HG03095 (cell line): Measurements from ENCODE around the gene TJP2.

Experiments used
- ATAC-seq: cut with Tn5 transposase; IDR thresholded peaks from one replicate; pipeline ENCODE4 v1.9.1; 2021; ENCODE audit warnings: moderate library complexity; ENCODE audit not compliant: unreplicated experiment

The TJP2 gene

GRCh38 chr9:69190086-69190862, 16.2 kb downstream of the TJP2 start:
- peak; percentile 76 for ATAC-seq

- ATAC-seq: no peak
Observed at GRCh38 chr9:69190863-69191181, 16.7 kb downstream of the TJP2 start.

DNA sequence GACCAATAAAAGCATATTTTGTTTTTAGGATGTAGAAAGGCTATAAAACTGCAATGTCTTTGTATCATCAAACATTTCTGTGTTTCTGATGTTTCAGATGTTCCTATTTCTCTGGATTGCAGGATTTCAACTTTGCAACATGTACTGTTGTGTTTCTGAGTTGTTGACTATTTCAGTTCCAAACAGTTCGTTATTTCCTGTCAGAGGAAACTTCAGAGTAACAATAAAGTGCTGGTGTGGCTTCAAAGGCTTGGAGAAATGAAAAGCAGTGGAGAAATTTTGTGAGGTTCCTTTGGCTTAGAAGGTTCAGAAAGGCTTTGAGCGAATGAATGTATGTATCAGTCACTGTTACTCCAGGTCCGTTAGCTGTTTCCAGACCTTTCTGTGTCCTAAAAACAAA, 17.2 kb downstream of the TJP2 start:
- no peak for ATAC-seq

- ATAC-seq: no peak
Observed at GRCh38 chr9:69192214-69192613, 18.1 kb downstream of the TJP2 start.

GRCh38 chr9:69193685-69194032, 19.6 kb downstream of the TJP2 start:
- no peak for ATAC-seq

DNA sequence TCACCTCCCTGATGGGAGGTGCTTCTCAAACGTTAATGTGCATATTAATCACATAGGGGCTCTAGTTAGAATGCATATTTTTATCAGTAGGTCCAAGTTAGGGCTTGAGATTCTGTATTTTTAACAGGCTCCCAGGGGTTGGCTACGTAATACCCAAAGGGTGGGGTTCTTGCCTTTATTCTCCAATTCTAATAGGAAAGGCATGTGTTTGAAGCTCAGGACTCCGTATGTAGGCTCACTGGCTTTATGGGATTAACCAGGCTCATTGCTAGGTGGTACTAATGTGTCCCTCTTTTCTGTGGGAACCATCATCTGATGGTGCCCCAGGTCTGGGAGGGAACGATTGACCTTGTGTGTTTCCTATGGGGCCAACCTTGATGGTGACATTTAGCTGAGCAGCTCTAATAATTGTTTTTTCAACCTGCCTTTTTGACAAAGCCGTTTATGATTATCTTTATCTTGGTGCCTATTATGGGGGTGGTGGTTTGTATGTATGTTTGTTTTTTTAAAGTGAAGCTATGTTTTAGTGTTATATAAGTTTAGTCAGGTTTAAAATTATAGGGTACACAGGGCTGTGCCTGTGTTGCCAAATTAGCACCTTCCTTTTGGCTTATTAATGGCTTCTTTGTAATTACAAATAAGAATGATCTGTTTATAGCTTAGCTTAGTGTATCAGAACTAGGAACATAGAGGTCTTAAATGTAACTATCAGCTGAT, 20.8 kb downstream of the TJP2 start:
- ATAC-seq: no peak

DNA sequence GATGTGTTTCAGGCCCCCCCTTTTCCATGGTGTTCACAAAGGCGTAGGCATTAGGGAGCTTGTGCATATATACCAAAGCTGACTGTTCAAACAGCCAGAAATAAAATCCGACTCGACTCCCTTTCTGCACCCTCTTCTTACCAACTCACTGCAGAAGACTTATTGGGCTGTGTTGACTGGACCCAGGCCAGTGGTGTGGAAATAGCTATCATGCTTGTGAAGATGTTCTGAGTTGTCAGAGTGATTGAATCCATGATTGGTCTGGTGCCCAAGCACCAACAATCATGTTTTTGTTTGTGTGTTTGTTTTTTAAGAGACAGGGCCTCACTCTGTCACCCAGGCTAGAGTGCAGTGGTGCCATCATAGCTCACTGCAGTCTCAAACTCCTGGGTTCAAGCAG, 21.6 kb downstream of the TJP2 start:
- no peak for ATAC-seq

GRCh38 chr9:69197687-69198086, 23.6 kb downstream of the TJP2 start:
- no peak for ATAC-seq

DNA sequence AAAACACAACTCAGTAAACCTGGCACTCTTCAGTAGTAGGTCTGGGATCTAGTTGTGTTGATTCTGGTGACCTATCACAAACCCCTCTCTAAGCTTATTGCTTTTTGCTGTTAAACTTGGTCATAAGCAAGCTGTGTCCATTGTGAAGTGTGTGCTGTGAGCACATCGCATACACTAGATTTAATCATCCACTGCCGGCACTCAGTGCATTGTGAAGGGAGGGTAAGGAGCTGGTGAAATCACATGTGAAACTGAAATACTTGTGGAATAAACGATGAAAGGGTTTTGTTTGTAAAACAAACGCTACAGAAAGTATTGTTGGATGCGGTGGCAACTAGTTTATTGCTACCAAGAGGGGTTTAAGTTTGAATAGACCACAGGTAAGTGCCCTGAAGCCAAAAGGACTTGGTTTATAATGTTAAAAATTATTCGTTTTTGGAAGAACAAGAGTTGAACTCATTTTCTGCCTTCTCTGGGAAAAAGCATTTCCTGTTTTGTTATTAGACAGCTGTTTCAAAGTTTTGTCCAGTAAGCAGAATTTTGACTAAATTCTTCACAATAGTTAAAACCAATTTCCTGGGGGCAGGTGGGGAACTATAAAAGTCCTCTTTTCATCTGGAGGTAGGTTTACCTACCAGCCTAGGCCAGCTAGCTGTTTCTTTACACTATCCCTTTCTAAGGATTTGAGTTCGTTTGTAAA, 24.6 kb downstream of the TJP2 start:
- no peak for ATAC-seq

GRCh38 chr9:69199769-69200470, 25.8 kb downstream of the TJP2 start:
- ATAC-seq: no peak

DNA sequence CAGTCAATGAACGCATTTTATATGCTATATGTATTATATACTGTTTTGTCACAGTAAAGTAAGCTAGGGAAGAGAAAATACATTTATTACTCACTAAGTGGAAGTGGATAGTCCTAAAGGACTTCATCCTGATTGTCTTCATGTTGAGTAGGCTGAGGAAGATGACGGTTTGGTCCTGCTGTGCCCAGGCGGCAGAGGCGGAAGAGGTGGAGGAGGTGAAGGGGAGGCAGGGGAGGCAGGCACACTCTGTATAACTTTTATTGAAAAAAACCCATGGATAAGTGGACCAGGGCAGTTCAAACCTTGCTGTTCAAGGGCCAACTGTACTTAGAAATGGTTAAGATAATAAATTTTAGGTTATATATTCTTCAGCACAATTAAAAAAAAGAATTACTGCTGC, 28.5 kb downstream of the TJP2 start:
- ATAC-seq: no peak

DNA sequence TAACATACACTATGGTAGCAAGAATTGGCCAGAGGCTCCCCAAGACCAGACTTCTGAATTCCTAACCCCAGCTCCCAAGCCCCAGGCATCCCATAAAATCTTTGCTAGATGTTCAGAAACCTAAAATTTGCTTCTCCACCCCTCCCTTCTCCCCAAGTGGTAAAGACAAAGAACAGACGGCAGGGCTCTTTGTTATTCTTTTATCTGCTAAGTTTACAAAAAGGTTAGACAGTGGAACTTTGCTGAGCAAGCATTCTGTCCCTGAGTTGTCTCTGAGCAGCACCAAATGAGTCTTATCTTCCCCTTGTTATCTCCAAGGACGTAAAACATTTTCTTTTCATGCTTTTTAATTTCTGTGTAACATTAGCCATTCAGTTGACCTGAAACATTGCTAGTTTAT, 30.2 kb downstream of the TJP2 start:
- no peak for ATAC-seq

GRCh38 chr9:69204849-69205248, 30.8 kb downstream of the TJP2 start:
- no peak for ATAC-seq

DNA sequence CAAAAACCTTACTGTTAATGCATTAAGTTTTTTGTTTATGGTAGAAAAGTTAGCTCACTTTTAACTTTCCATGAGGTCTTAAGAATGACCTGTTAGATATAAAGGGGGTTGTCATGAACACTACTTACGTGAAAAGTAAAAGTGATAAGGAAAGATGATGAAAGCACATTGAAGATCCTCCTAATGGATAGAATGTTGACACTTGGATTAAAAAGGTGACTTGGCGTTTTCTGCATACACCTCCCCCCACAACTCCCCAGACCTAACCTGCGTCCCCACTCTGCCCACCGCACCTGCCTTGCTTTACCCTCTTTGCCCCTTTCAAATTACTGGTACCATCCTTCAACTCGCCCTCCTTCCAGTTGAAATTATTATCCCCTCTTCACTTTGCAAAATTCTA, 32.0 kb downstream of the TJP2 start:
- no peak for ATAC-seq

GRCh38 chr9:69207503-69207902, 33.4 kb downstream of the TJP2 start:
- no peak for ATAC-seq

GRCh38 chr9:69211424-69212036, 37.5 kb downstream of the TJP2 start:
- no peak for ATAC-seq

DNA sequence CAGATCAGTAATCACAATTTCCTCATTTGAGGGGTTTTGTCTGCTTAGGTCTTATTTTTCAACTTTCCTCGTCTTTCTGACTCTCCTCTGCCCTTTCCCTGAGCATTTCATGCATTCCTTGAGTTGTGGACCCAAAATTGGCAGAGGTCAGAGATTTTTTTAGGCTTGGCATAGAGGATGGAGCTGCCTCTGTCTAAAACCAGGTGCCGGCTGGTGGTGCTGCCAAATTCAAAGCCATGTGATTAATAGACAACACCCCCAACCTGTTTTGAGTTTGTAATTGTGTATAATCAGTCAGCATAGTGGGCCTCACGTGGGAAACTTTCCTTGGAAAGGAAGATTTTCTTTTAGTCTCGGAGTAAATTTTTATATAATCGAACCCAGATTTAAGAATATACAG, 39.6 kb downstream of the TJP2 start:
- no peak for ATAC-seq

GRCh38 chr9:69214939-69215338, 40.9 kb downstream of the TJP2 start:
- ATAC-seq: no peak

GRCh38 chr9:69215774-69216485, 41.9 kb downstream of the TJP2 start:
- ATAC-seq: no peak

GRCh38 chr9:69218166-69218565, 44.1 kb downstream of the TJP2 start:
- no peak for ATAC-seq

DNA sequence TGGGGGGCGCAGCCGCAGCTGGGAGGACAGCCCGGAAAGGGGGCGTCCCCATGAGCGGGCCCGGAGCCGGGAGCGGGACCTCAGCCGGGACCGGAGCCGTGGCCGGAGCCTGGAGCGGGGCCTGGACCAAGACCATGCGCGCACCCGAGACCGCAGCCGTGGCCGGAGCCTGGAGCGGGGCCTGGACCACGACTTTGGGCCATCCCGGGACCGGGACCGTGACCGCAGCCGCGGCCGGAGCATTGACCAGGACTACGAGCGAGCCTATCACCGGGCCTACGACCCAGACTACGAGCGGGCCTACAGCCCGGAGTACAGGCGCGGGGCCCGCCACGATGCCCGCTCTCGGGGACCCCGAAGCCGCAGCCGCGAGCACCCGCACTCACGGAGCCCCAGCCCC, 47.0 kb downstream of the TJP2 start:
- no peak for ATAC-seq
